ENCODE data around the gene TBX15. TPM values are rescaled to one million over a fixed set of nuclear protein-coding genes. Genes with fewer than 3 reads are reported as not detected.
"Not testable (repeated sequence)": the region's sequence is repeated elsewhere in the genome, so short reads cannot be mapped to it uniquely, and the experiment has no call there.

Gene TBX15
- total RNA-seq, 2 experiments from 2014 or later = not detected

DNA sequence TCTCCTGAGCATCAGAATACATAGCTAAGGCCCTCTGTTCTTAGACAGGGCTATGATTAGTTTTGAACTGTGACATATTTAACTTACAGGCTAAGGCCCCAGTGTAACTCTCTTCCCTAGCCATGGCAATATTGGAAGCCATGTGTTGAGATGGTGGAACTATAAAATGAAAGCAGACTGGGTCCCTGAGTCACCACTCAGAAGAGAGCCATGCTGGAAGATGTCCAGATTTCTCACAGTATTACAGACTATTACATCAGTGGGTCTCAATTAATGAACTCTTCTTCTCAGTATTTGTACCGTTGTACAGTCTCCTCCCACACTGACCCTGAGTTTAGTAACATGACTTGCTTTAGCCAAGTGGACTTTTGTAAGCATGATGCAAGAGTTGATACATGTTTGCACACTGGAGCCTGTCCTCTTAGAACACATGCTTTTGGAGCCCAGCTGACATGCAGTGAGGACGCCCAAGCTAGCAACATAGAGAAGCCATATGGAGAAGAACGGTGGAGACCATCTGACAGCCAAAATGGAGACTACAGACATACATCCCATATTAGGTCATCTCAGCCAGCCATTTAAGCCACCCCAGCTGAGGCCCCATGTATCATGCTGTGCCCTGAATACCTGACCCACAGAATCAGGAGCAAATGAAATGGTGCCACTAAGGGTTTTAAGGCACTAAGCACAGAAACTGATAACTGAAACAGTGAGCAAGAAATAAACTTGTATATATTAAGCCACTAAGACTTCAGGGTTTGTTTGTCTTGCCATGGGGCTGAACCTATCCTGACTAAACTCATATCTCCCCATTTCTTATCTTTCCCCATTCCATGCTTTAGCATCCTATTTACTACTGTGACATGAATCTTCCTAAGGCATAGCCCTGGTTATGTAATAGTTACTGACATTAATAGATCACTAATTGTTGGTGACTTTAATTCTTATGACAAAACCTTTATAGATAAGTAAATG lies 24.4 kb downstream of the TBX15 start:
- H3K27ac Mint-ChIP-seq = no peak overlapping the region
- peaks cover 6% of the 10 kb centered on the region for H3K27me3 Mint-ChIP-seq
- ATAC-seq = no peak
- no peak for DNase-seq
- intact Hi-C loops (cut with DNase I, micrococcal nuclease) = no loop called here
- no peaks in the 10 kb centered on the region for H3K9me3 Mint-ChIP-seq (ENCODE audit: low read depth)
- no peak overlapping the region for H3K4me3 Mint-ChIP-seq
- ChIA-PET CTCF (no interaction called here), POLR2A (no interaction called here)
- H3K36me3 Mint-ChIP-seq (ENCODE audit: low read depth) = no peaks in the 10 kb centered on the region
- H3K4me1 Mint-ChIP-seq = no peaks in the 10 kb centered on the region

DNA sequence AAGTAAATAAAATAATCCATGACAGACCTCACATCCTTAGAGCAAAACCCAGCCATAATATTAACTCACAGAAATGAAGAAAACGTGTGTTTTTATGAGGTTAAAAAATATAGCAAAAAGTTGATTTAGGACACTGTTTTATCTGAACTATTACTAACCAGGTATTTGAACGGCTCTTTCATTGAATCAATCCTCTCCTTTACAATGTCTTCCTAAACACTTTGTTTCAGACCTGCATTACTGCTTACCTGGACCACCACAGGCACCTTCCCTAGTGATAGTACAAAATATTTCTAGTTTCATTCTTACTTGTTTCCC lies 25.0 kb downstream of the TBX15 start:
- no peaks in the 10 kb centered on the region for H3K4me1 Mint-ChIP-seq
- intact Hi-C loops (cut with DNase I, micrococcal nuclease) = no loop called here
- no peak overlapping the region for H3K4me3 Mint-ChIP-seq
- peaks cover 6% of the 10 kb centered on the region for H3K27me3 Mint-ChIP-seq
- H3K36me3 Mint-ChIP-seq (ENCODE audit: low read depth) = no peaks in the 10 kb centered on the region
- no peaks in the 10 kb centered on the region for H3K9me3 Mint-ChIP-seq (ENCODE audit: low read depth)
- ChIA-PET CTCF (no interaction called here), POLR2A (no interaction called here)
- DNase-seq (no peak), ATAC-seq (no peak)
- H3K27ac Mint-ChIP-seq = no peak overlapping the region

DNA sequence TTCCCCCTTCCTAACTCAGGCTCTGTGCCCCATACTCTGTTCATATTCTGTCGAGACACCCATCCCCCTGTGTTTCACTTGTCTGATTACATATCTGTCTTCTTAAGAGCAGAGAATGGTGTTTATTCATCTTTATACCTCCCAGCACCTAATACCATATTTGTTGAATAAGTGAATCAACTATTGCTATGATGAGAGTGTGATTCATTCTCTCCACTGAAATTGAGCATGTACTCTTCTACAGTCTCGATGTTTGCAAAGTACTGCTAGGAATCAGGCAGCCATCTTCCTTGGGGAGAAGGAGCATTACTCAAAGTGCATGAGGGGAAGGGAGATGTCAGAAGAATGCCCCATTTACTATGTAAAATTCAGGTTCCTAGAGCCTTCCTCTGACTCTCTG lies 27.0 kb downstream of the TBX15 start:
- no peak overlapping the region for H3K4me3 Mint-ChIP-seq
- no peak overlapping the region for H3K27ac Mint-ChIP-seq
- DNase-seq (no peak), ATAC-seq (no peak)
- no peaks in the 10 kb centered on the region for H3K36me3 Mint-ChIP-seq (ENCODE audit: low read depth)
- H3K4me1 Mint-ChIP-seq = no peaks in the 10 kb centered on the region
- intact Hi-C loops (cut with DNase I, micrococcal nuclease) = no loop called here
- H3K27me3 Mint-ChIP-seq = peaks cover 6% of the 10 kb centered on the region
- ChIA-PET CTCF (no interaction called here), POLR2A (no interaction called here)
- no peaks in the 10 kb centered on the region for H3K9me3 Mint-ChIP-seq (ENCODE audit: low read depth)

DNA sequence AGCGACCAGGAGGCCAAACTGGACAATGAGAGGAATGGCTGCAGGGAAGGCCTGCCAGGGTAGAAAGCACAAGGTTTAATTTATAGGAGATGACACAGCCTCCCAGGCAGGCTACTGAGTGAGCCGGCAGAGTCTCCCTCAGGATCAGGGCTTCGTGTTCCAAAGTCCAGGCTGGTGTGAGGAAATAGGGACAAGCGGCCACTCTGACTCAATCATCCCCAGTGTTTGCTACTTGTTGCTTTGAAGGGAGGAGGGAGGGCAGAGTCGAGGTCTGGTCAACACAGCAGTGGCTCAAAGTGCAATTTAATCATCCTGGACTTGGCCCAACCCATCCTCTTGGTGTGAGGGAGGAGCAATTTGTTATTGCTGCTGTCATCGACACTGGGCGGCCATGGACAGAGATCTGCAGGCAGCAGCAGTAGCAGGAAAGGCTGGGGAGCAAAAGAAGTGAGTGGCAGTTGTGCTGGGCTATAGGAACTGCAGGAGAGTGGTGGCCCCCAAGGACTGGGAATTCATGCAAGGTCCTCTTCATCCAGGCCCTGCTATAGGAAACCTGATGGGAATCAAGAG lies 27.5 kb downstream of the TBX15 start:
- Mint-ChIP-seq H3K4me1 (no peaks in the 10 kb centered on the region), H3K36me3 (ENCODE audit: low read depth) (no peaks in the 10 kb centered on the region), H3K9me3 (ENCODE audit: low read depth) (no peaks in the 10 kb centered on the region), H3K4me3 (no peak overlapping the region), H3K27me3 (peaks cover 6% of the 10 kb centered on the region), H3K27ac (no peak overlapping the region)
- ChIA-PET CTCF (no interaction called here), POLR2A (no interaction called here)
- DNase-seq = no peak
- intact Hi-C loops (cut with DNase I, micrococcal nuclease) = no loop called here
- no peak for ATAC-seq

DNA sequence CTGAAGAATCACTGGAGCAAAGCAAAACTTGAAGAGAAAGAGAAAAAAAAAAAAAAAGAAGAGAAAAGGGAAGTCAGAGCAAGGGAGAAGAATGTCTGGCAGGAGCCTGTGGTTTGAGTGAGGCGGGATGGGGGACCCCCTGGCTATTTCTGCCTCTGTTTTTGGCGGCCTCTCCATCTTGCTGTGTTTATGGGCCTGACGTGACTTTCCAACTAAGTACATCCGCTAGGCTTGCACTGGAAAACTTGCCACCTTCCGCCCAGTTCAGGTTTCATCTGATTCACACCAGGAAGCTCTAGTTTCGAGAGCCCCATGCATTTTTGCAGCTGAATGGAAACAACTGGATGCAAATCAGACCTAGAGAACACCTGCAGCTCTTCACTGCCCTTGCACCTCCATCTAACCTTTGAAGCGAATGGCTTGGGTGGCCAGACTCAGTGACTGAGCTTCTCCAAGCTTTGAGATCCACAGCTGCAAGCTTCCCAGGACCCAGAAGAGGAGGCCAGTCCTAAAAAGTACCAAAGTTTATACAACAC lies 28.0 kb downstream of the TBX15 start:
- H3K4me1 Mint-ChIP-seq = no peaks in the 10 kb centered on the region
- H3K9me3 Mint-ChIP-seq (ENCODE audit: low read depth) = no peaks in the 10 kb centered on the region
- ChIA-PET POLR2A (no interaction called here), CTCF (interaction anchor here (1.2 kb wide), 1 partner anchor 21 kb away, joined by 3 read pairs; no protein-coding TSS in a partner anchor)
- peaks cover 6% of the 10 kb centered on the region for H3K27me3 Mint-ChIP-seq
- H3K27ac Mint-ChIP-seq = no peak overlapping the region
- ATAC-seq (no peak), DNase-seq (no peak)
- no peak overlapping the region for H3K4me3 Mint-ChIP-seq
- intact Hi-C loops (cut with DNase I, micrococcal nuclease) = no loop called here
- H3K36me3 Mint-ChIP-seq (ENCODE audit: low read depth) = no peaks in the 10 kb centered on the region

DNA sequence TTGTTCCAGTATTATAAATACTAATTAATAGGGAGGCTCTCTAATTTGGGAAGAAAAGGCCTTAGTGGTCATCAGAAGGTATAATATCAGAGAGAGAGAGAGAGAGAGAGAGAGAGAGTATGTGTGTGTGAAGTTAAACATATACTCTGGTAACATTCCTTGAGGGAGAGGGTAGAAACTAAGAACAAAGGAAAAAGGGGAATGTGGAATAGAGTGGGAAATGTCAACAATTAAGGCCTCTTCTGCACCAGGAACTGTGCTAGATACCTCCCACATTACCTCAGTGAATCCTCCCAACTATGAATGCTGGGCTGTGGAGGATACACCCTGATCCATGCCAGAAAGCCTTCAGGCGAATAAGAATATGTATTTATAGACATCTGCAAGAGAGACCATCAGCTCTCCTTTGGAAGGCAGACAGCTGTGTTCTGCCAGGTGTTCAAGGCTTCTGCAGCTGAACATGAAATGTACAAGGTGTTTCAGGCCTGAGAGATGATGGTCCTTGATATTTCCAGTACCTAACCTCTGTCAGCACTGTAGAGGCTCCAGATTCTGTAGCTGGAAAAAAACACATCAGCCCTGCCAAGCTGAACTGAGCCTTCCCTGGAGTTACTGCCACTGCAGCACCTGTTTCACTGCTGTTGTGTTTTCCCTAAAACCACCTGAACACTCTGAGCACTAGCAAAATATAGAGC lies 29.1 kb downstream of the TBX15 start:
- Mint-ChIP-seq H3K27me3 (peaks cover 6% of the 10 kb centered on the region), H3K4me1 (no peaks in the 10 kb centered on the region), H3K36me3 (ENCODE audit: low read depth) (no peaks in the 10 kb centered on the region), H3K9me3 (ENCODE audit: low read depth) (no peaks in the 10 kb centered on the region), H3K27ac (no peak overlapping the region), H3K4me3 (no peak overlapping the region)
- no peak for DNase-seq
- ChIA-PET CTCF (interaction anchor here (1.2 kb wide), 1 partner anchor 22 kb away, joined by 3 read pairs; no protein-coding TSS in a partner anchor), POLR2A (no interaction called here)
- no peak for ATAC-seq
- intact Hi-C loops (cut with DNase I, micrococcal nuclease) = no loop called here

DNA sequence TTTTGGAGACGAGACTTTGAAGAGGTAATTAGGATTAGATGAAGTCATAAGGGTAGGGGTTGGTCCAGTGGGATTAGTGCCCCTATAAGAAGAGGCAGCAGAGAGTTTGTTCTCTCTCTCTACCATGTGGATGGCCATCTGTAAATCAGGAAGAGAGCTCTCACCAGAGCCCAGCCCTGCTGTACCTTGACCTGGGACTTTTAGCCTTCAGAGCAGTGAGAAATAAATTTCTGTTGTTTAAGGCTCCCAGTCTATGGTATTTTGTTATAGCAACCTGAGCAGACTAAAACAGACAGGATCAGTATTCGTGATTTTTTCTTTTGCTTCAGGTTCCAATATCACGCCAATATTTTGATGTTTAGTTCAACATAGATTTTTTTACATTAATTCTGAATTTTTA lies 30.0 kb downstream of the TBX15 start:
- H3K4me3 Mint-ChIP-seq = no peak overlapping the region
- ATAC-seq = no peak

DNA sequence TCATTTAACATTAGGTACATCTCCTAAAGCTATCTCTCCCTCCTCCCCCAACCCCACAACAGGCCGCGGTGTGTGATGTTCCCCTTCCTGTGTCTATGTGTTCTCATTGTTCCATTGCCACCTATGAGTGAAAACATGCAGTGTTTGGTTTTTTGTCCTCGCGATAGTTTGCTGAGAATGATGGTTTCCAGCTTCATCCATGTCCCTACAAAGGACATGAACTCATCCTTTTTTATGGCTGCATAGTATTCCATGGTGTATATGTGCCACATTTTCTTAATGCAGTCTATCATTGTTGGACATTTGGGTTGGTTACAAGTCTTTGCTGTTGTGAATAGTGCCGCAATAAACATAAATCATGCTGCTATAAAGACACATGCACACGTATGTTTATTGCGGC lies 30.6 kb downstream of the TBX15 start:
- intact Hi-C loops (cut with DNase I, micrococcal nuclease); H3K4me1 Mint-ChIP-seq; H3K9me3 Mint-ChIP-seq (ENCODE audit: low read depth); H3K27ac Mint-ChIP-seq; ATAC-seq; POLR2A ChIA-PET; H3K4me3 Mint-ChIP-seq; H3K36me3 Mint-ChIP-seq (ENCODE audit: low read depth); DNase-seq; H3K27me3 Mint-ChIP-seq: not testable (repeated sequence)
- CTCF ChIA-PET = interaction anchor here (1.3 kb wide), 1 partner anchor 10 kb away, joined by 3 read pairs; no protein-coding TSS in a partner anchor

More for the DNA sequence above, 30.0 kb downstream of the TBX15 start:
- H3K36me3 Mint-ChIP-seq (ENCODE audit: low read depth) = no peaks in the 10 kb centered on the region
- no peaks in the 10 kb centered on the region for H3K9me3 Mint-ChIP-seq (ENCODE audit: low read depth)
- ChIA-PET POLR2A (no interaction called here), CTCF (interaction anchor here (1.3 kb wide), 1 partner anchor 10 kb away, joined by 3 read pairs; no protein-coding TSS in a partner anchor)
- no peaks in the 10 kb centered on the region for H3K4me1 Mint-ChIP-seq
- no peak overlapping the region for H3K27ac Mint-ChIP-seq
- peaks cover 3% of the 10 kb centered on the region for H3K27me3 Mint-ChIP-seq
- intact Hi-C loops (cut with DNase I, micrococcal nuclease) = no loop called here
- DNase-seq = no peak

DNA sequence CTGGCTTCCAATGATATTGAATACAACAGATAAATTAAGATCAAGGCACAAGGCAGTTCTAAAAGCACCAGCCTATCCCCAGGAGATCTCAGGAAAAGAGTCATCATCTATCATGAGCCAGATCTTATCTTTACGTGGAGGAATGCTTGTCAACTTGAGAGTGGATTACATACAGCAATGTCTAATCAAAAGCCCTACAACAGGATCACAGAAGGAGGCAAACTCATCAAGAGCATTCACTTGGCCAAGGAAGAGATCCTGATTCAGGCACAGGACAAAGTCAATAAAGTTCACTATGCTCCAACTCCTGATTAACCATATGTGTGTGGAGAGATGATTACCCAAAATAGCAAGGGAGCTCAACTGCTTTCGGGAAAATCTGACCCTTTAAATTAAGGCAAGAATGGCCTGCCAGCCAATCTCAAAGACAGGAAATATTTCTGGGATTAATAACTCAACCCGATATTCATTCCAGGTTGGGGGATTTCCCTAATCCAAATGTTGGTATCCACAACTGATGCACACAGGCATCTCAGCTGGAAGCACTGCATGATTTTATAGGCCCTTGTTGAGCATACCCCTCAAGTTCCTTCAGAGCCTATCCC lies 33.7 kb downstream of the TBX15 start:
- Mint-ChIP-seq H3K9me3 (ENCODE audit: low read depth) (no peaks in the 10 kb centered on the region), H3K36me3 (ENCODE audit: low read depth) (no peaks in the 10 kb centered on the region), H3K4me3 (no peak overlapping the region), H3K27ac (no peak overlapping the region), H3K27me3 (peaks cover 1% of the 10 kb centered on the region), H3K4me1 (no peaks in the 10 kb centered on the region)
- POLR2A ChIA-PET = no interaction called here
- ATAC-seq (no peak), DNase-seq (no peak)
- CTCF ChIA-PET = interaction anchor here (0.6 kb wide), 1 partner anchor 209 kb away, joined by 3 read pairs; no protein-coding TSS in a partner anchor
- intact Hi-C loops (cut with DNase I, micrococcal nuclease) = no loop called here

DNA sequence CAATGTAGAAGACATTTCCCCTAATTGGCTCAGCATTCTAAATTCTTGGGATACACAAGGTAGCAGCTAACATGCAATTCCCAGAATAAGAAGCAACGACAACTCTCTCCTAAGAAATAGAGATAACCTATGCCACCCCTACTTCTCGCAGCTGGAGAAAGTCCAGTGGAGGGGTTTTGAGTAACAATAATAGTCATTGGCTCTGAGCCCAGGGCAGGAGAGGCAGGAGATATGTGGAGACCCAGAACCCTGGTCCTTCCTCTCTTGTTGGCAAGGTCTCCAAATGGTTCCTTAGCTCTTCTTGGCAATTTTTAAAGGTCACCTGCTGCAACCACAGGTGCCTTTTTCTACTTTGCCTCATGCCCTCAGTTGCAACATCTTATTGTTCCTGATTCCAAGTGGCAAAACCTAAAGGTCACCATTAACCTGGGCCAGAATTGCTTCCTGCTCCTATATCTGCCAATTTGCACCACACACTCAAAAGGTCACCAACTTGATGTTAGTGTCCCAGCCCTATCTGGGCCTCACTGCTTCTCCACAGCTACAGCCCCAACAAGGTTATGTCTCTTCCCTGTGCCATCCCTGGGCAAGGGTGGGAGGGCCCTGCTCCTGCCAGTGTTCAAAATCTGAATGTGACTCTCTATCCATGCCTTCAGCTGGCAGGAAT lies 36.7 kb downstream of the TBX15 start:
- DNase-seq = no peak

DNA sequence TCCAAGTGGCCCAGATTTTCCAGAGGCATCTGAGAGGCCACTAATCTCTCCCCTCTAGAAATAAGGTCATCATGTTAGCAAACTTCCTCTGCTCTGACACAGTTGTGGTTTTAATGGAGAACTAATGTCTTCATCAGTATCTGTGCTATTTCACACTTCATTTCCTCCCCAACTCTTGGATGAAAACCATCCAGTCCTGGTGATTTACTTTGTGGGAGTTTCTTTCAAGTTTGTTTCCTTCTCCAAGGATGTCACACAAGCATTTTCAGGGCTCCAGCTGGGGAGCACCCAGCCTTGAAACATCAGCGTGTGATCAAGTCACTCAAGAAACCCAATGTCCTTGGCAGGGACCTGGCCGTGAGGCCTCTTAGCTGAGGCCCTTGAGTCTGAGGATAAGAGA lies 38.8 kb downstream of the TBX15 start:
- Mint-ChIP-seq H3K36me3 (ENCODE audit: low read depth) (no peaks in the 10 kb centered on the region), H3K9me3 (ENCODE audit: low read depth) (no peaks in the 10 kb centered on the region), H3K4me3 (no peak overlapping the region), H3K27me3 (peaks cover 2% of the 10 kb centered on the region), H3K27ac (no peak overlapping the region), H3K4me1 (no peaks in the 10 kb centered on the region)
- no peak for ATAC-seq
- DNase-seq = no peak
- ChIA-PET POLR2A (no interaction called here), CTCF (no interaction called here)
- intact Hi-C loops (cut with DNase I, micrococcal nuclease) = no loop called here

More for the DNA sequence above, 36.7 kb downstream of the TBX15 start:
- Mint-ChIP-seq H3K4me1 (no peaks in the 10 kb centered on the region), H3K27ac (no peak overlapping the region), H3K4me3 (no peak overlapping the region), H3K27me3 (peaks cover 3% of the 10 kb centered on the region), H3K9me3 (ENCODE audit: low read depth) (no peaks in the 10 kb centered on the region), H3K36me3 (ENCODE audit: low read depth) (no peaks in the 10 kb centered on the region)
- intact Hi-C loops (cut with DNase I, micrococcal nuclease) = no loop called here
- ChIA-PET CTCF (interaction anchor here (0.8 kb wide), 1 partner anchor 50 kb away, joined by 4 read pairs; no protein-coding TSS in a partner anchor), POLR2A (no interaction called here)
- no peak for ATAC-seq

All from activated CD4-positive, alpha-beta T cell treated with anti-CD3 and anti-CD28 coated beads for 36 hours (primary cell).